Activated naive CD8-positive, alpha-beta T cell treated with anti-CD3 and anti-CD28 coated beads, Interleukin-2, amount 50 U/mL, for 16 hours (primary cell): ENCODE measurements around the gene GPATCH3.
"Not testable (repeated sequence)": the region's sequence is repeated elsewhere in the genome, so short reads cannot be mapped to it uniquely, and the experiment has no call there.

ENCODE experiments used
- DNase-seq: peaks from one replicate; pipeline ENCODE4 v3.0.0-alpha.2; 2020; ENCODE audit warnings: low read depth, low spot score

Gene GPATCH3

DNA sequence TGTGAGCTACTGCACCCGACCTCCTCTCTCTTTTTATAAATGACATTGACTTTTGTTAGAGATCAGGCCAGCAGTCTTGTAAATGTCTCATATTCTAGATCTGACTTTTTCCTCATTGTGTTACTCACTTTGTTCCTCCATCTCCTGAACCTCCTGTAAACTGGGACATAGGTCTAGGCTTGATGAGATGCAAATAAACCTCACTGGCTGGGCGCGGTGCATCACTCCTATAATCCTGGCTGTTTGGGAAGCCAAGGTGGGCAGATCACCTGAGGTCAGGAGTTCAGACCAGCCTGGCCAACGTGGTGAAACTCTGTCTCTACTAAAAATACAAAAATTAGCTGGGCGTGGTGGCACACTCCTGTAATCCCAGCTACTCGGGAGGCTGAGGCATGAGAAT, 52.4 kb downstream of the GPATCH3 start:
- not testable (repeated sequence) for DNase-seq

DNA sequence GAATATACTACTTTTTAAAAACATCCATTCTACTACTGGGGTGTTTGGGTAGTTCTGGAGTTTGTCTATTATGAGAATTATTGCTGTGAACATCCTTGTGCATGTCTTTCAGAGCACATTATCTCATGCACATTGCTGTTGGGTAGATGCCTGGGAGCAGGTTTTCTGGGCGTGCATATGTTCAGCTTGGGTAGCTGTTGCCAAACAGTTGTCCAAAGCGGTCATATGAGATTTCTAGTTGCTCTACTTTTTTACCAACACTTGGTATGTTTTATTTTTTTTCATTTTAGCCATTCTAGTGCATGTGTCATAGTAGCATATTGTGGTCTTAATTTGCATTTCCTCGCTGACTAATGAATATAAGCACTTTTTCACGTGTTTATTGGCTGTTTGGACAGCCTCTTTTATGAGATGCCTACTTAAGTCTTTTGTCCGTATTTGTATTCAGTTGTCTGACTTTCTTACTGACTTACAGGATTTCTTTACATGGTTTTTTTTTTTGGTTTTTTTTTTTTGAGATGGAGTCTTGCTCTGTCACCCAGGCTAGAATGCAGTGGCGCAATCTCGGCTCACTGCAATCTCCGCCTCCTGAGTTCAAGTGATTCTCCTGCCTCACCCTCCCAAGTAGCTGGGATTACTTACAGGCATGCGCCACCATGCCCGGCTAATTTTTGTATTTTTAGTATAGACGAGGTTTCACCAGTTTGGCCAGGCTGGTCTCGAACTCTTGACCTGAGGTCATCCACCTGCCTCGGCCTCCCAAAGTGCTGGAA, 55.7 kb downstream of the GPATCH3 start:
- no peak for DNase-seq
